HAP-1 (cell line): Measurements from ENCODE around the gene PVRIG.
"Not testable (repeated sequence)": the region's sequence is repeated elsewhere in the genome, so short reads cannot be mapped to it uniquely, and the experiment has no call there.

Experiments used
- DNase-seq, 2 experiments: peaks; one replicate each; pipeline ENCODE4 v3.0.0-alpha.2; 2016 to 2020; ENCODE audit warnings: low spot score in 2 of 2
- H3K27me3 ChIP-seq: fragments of 250-450 bp; sonication (Bioruptor Pico); 2 replicates; pipeline ENCODE4 v1.5.1; 2020; ENCODE audit warnings: low read depth, mild to moderate bottlenecking, moderate library complexity
- H3K36me3 ChIP-seq: fragments of 250-450 bp; sonication (Bioruptor Pico); replicated peaks from 2 replicates; pipeline ENCODE4 v1.5.1; 2020; ENCODE audit warnings: mild to moderate bottlenecking
- H3K4me1 ChIP-seq: fragments of 250-450 bp; sonication (Bioruptor Pico); 2 replicates; pipeline ENCODE4 v1.5.1; 2020; ENCODE audit warnings: mild to moderate bottlenecking
- H3K4me3 ChIP-seq: fragments of 250-450 bp; sonication (Bioruptor Pico); 2 replicates; pipeline ENCODE4 v1.5.1; 2020; ENCODE audit warnings: mild to moderate bottlenecking, moderate library complexity
- H3K9me3 ChIP-seq: fragments of 250-450 bp; sonication (Bioruptor Pico); 2 replicates; pipeline ENCODE4 v1.5.1; 2020; ENCODE audit warnings: mild to moderate bottlenecking, moderate library complexity
- in situ Hi-C: fragments of 300-500 bp; cut with MboI; formaldehyde crosslinking; loops from 3 replicates; pipeline ENCODE4 v1.14.3; 2020; ENCODE audit warnings: low sequenced_read_pairs, inconsistent platforms, mixed read lengths

PVRIG gene

DNA sequence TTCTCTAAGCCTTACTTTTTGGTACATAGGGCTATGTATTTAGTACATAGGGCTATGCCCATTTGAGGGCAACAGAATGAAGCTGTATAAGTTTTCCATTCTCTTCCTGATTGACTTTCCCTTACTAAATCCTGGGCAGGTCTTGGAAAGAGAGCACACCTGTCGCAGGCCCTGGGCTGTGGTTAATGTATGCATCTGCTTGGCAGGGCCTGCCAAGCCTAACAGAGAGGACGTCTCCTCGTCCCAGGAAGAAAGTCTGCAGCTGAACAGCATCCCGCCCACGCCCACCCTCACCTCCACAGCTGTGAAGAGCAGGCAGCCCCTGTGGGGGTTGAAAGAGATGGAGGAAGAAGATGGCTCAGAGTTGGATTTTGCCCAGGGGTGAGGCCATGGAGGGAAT is 8.9 kb upstream of the PVRIG start:
- Histone ChIP-seq H3K4me1 (no peaks in the 10 kb centered on the region), H3K4me3 (no peak overlapping the region), H3K9me3 (no peaks in the 10 kb centered on the region; the same call in 1 of the 2 replicates), H3K36me3 (no peaks in the 10 kb centered on the region), H3K27me3 (peaks cover 6% of the 10 kb centered on the region)
- DNase-seq = no peak
- in situ Hi-C loops = no loop called here

DNA sequence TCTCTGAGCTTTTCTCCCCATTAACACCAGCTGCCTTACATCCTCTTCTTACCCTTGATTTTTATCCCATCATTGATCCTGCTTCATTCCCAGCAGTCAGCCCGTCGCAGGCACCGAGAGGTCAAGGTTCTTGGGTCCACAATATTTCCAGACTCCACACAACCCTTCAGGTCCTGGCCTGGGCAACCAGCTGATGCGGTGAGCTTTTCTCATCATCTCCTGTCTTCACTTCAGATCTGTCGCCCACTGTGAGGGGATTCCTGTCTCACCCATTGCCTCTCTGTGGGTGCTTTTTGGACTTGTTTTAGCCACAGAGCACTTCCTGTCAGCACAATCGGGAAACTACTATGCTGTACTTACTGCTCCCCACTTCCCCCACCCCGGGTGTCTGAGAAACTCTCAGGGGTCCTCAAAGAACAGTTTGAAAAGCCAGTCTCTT is 8.4 kb upstream of the PVRIG start:
- Histone ChIP-seq H3K9me3 (no peaks in the 10 kb centered on the region; the same call in 1 of the 2 replicates), H3K4me3 (no peak overlapping the region), H3K36me3 (no peaks in the 10 kb centered on the region), H3K27me3 (peaks cover 6% of the 10 kb centered on the region), H3K4me1 (no peaks in the 10 kb centered on the region)
- no peak for DNase-seq
- in situ Hi-C loops = no loop called here

DNA sequence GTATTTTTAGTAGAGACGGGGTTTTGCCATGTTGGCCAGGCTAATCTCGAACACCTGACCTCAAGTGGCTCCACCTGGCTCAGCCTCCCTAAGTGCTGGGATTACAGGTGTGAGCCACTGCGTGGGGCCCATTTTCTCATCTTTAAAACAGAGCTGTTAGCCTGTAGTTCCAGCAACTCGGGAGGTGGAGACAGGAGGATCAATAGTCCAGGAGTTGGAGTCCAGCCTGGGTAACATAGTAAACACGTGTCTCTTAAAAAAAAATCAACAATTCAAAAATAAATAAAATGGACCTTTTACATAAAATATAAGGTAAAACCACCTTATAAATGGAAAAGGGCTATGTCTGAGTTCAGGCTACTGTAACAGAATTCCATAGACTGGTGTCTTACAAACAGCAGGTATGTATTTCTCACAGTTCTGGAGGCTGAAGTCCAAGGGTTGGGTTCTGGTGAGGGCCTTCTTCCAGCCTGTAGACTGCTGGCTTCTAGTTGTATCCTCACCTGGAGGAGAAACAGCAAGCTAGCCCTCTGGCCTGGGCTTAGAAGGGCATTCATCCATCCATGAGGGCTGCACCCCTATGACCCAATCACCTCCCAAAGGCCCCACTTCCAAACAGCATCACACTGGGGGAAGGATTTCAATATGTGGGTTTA is 7.0 kb upstream of the PVRIG start:
- in situ Hi-C loops = no loop called here
- Histone ChIP-seq H3K4me1 (no peaks in the 10 kb centered on the region), H3K4me3 (no peak overlapping the region), H3K27me3 (peaks cover 6% of the 10 kb centered on the region), H3K9me3 (no peaks in the 10 kb centered on the region; the same call in 1 of the 2 replicates), H3K36me3 (no peaks in the 10 kb centered on the region)
- no peak for DNase-seq

DNA sequence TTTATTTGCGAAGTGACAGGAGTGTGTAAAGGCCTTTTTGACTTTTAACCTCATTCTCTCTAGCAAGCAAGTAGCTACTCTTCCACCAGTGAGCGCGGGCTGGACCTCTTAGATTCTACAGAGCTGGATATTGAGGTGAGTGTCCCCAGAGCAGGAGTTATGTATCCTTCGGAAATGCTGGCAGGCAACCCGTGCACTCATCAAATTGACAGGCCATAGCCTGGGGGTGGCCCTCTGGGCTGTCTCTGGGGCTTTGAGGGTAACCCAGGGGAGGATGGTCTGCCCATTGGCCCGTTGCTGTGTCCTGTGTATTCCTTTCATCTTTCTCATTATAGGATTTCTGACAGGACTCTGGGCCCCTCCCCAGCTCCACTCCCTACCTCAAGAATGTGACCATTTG is 6.1 kb upstream of the PVRIG start:
- no peaks in the 10 kb centered on the region for H3K9me3 ChIP-seq
- DNase-seq = no peak
- peaks cover 2% of the 10 kb centered on the region; the same call in 1 of the 2 replicates for H3K27me3 ChIP-seq
- H3K4me1 ChIP-seq = no peaks in the 10 kb centered on the region
- in situ Hi-C loops = no loop called here
- no peaks in the 10 kb centered on the region for H3K36me3 ChIP-seq
- H3K4me3 ChIP-seq = no peak overlapping the region

DNA sequence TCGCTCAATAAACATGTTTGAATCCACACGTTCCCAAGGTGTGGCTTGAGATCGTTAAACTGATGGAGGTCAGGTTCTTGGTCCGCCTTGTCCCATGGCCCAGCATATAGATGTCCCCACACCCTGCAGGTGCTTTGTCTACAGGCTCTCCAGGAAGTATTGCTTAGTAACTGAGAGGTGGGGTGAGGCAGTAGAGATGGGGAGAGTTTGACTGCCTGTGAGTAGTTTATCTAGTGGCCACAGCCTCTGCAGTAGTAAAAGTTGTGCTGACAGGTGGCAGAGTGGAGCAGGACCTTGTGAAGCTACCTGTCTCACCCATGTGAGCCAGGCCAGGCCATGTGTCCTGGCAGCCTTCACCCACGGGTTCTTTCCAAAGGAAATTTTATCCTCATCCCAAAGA is 5.4 kb upstream of the PVRIG start:
- in situ Hi-C loops, H3K4me1 ChIP-seq, DNase-seq, H3K27me3 ChIP-seq, H3K4me3 ChIP-seq, H3K36me3 ChIP-seq, H3K9me3 ChIP-seq: not testable (repeated sequence)

DNA sequence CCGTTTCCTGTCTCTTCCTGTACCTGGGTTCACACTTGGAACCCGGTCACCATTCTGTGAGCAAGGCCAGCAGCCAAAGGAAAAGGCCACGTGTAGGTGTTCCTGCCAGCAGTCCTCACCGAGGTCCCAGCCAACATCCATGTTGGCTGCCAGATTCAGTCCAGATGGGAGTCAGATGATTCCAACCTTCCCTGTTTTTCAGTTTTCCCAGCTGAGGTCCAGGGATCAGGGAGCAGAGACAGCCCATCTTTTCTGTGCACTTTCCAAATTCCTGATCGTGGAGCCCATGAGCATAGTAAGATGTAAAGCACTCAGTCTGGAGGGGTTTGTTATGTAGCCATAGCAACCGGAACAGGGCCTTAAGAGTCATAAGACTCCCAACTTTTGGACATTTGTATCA is 3.9 kb upstream of the PVRIG start:
- no peaks in the 10 kb centered on the region for H3K36me3 ChIP-seq
- H3K27me3 ChIP-seq = no peaks in the 10 kb centered on the region
- no peaks in the 10 kb centered on the region for H3K4me1 ChIP-seq
- in situ Hi-C loops = loop anchor here (5.0 kb wide), 1 partner anchor 84 kb away; no protein-coding TSS in a partner anchor
- H3K9me3 ChIP-seq = no peaks in the 10 kb centered on the region
- DNase-seq = no peak
- H3K4me3 ChIP-seq = no peak overlapping the region

DNA sequence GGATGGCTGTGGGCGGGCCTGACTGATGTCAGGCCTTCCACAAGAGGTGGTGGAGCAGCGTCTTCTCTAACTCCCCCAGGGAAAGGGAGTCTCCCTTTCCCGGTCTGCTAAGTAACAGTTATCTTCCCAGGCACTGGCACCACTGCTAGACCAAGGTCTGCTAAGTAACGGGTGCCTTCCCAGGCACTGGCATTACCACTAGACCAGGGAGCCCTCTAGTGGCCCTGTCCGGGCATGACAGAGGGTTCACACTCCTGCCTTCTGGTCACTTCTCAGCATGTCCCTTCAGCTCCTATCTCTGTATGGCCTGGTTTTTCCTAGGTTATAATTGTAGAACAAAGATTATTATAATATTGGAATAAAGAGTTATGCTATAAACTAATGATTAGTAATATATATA is 1.8 kb upstream of the PVRIG start:
- peak in 1 of 2 experiments; percentile 90 for DNase-seq
- not testable (repeated sequence) for H3K36me3 ChIP-seq, H3K4me3 ChIP-seq

DNA sequence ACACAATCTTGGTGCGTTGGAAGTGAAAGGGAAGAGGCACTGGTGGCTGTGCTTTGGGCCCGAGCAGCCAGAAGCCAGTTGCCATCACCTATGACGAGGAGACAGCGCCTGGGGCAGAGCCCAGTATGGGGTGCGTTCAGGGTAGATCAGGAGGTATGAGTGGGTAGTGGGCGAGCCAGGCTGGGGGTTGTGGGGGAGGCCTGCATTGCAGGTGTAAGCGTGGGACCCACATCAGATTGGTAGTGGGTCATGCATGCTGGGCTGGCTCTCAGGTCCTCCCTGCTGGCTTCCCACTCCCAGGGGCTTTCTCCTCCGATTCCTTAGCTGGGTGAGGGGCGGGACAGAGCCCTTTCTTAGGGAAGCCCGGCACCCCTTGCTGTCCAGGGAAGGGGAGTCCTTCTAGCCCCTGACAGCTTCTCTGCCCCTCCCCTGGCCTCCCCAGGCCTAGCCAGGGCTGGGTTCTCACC is 445 bp upstream of the PVRIG start:
- H3K4me1 ChIP-seq = no peaks in the 10 kb centered on the region
- H3K9me3 ChIP-seq = no peaks in the 10 kb centered on the region
- in situ Hi-C loops = loop anchor here (5.0 kb wide), 1 partner anchor 87 kb away; no protein-coding TSS in a partner anchor
- no peak for DNase-seq
- H3K27me3 ChIP-seq = no peaks in the 10 kb centered on the region
- no peak overlapping the region for H3K4me3 ChIP-seq
- no peaks in the 10 kb centered on the region for H3K36me3 ChIP-seq

More for the DNA sequence above, 1.8 kb upstream of the PVRIG start:
- H3K9me3 ChIP-seq, H3K4me1 ChIP-seq, H3K27me3 ChIP-seq: not testable (repeated sequence)
- in situ Hi-C loops = loop anchor here (5.0 kb wide), 1 partner anchor 86 kb away; no protein-coding TSS in a partner anchor

DNA sequence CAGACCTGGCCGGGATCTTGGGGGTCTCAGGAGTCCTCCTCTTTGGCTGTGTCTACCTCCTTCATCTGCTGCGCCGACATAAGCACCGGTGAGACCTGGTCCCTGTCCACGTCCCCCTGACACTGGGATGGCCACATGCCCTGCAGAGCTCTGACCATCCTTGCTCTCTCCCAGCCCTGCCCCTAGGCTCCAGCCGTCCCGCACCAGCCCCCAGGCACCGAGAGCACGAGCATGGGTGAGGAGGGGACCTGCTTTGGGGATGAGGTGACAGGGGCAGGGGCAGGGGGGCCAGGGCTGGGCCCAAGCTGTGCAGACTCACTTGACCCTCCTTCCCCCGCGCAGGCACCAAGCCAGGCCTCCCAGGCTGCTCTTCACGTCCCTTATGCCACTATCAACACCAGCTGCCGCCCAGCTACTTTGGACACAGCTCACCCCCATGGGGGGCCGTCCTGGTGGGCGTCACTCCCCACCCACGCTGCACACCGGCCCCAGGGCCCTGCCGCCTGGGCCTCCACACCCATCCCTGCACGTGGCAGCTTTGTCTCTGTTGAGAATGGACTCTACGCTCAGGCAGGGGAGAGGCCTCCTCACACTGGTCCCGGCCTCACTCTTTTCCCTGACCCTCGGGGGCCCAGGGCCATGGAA is 959 bp downstream of the PVRIG start:
- Histone ChIP-seq H3K4me3 (no peak overlapping the region), H3K9me3 (no peaks in the 10 kb centered on the region), H3K4me1 (no peaks in the 10 kb centered on the region), H3K36me3 (no peaks in the 10 kb centered on the region), H3K27me3 (no peaks in the 10 kb centered on the region)
- DNase-seq = no peak
- in situ Hi-C loops = no loop called here

DNA sequence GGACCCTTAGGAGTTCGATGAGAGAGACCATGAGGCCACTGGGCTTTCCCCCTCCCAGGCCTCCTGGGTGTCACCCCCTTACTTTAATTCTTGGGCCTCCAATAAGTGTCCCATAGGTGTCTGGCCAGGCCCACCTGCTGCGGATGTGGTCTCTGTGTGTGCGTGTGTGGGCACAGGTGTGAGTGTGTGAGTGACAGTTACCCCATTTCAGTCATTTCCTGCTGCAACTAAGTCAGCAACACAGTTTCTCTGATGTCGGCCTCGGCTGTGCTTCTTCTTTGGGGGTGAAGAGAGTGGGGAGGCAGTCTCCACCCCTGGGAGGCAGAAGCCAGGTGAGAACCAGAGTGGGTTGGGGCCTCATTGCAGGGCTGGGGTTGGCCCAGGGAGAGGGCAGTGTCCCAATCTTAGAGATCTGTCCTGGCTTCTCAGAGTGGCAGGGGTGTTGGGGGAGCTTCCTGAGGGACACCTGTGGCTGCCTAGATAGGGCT is 1.5 kb downstream of the PVRIG start:
- DNase-seq = no peak
- H3K4me1 ChIP-seq = no peaks in the 10 kb centered on the region
- no peak overlapping the region for H3K4me3 ChIP-seq
- no peaks in the 10 kb centered on the region for H3K9me3 ChIP-seq
- in situ Hi-C loops = no loop called here
- no peaks in the 10 kb centered on the region for H3K27me3 ChIP-seq
- H3K36me3 ChIP-seq = no peaks in the 10 kb centered on the region

DNA sequence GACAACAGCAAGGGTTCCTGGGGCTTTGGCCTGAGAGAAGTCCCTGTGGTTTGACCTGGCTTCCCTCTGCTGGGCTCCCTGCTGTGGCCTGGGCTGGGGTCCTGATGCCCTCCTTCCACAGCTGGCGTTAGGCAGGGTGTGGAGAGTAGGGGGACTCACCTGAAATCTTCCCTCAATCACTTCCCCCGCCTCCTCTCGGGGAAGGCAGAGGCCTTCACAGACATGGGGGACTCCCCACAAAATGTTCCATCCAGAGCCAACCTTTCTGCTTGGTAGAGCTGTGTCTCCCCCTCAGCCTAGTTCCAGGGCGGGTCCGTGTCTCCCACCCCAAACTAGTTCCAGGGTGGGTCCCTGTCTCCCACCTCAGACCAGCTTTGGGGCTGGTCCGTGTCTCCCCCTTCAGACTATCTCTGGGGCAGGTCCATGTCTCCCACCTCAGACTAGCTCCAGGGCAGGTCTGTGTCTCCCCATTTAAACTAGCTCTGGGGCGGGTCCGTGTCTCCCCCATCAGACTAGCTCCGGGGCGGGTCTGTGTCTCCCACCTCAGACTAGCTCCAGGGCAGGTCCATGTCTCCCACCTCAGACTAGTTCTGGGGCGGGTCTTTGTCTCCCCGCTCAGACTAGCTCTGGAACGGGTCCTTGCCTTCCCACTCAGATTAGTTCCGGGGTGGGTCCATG is 2.2 kb downstream of the PVRIG start:
- Histone ChIP-seq H3K4me1 (no peaks in the 10 kb centered on the region), H3K27me3 (no peaks in the 10 kb centered on the region), H3K9me3 (no peaks in the 10 kb centered on the region), H3K36me3 (no peaks in the 10 kb centered on the region), H3K4me3 (no peak overlapping the region)
- DNase-seq = no peak
- in situ Hi-C loops = no loop called here

DNA sequence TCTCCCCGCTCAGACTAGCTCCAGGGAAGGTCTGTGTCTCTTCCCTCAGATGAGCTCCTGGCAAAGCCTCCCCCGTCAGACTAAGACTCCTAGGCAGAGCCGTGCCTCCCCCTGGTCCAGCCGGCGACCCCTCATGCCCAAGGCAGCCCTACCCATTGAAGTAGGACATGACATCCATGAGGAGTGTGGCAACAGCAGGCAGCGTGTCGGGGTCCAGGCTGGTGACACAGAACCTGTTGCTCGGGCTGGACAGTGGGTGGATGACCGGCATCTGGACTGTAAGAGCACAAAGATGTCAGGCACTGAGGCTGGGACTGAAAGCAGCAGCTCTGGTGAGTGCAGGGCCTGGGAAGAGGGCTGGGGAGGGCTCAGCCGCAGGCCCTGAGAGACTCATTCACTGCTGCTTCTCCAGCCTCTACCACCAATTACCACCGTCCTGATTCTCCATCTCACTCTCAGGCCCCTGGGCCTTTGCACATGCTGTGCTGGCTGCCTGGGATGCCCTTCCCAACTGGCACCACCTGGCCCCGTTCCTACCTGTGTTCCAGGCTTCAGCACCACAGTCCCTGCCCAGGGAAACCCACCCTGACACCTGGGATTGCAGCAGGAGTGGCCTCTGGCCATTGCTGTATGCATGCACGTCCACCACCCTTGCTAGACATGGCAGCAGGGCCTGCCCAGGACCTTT is 2.8 kb downstream of the PVRIG start:
- no peak overlapping the region for H3K4me3 ChIP-seq
- no peaks in the 10 kb centered on the region for H3K9me3 ChIP-seq
- H3K36me3 ChIP-seq = no peaks in the 10 kb centered on the region
- in situ Hi-C loops = no loop called here
- DNase-seq = no peak
- H3K4me1 ChIP-seq = no peaks in the 10 kb centered on the region
- no peaks in the 10 kb centered on the region for H3K27me3 ChIP-seq

DNA sequence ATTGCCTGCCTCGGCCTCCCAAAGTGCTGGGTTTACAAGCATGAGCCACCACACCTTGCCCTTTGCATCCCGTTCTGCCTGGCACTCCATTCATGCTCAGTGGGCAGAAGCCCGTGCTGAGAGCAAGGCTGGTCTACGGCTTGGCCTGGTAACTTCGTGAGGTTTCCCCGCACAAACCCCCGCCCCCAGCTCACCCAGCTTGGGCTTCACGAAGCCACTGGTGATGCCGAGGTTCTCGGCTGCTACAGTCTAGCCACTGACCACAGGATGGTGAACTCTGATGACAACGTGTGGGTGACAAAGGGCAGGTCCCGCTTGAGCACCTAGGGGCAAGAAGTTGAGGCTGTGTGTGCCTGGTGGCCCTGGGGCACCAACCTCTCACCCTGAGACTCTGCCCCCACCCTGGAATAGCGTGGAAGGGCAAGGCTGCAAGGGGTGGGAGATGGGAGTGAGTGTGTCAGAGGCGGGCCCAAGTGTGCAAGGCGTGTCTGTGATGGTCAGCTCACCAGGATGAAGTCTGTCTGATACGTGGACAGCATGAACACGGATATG is 3.7 kb downstream of the PVRIG start:
- DNase-seq, in situ Hi-C loops, H3K27me3 ChIP-seq, H3K4me3 ChIP-seq, H3K36me3 ChIP-seq, H3K4me1 ChIP-seq, H3K9me3 ChIP-seq: not testable (repeated sequence)
